Fibroblast of lung (primary cell): Measurements from ENCODE around the gene INVS. TPM values are rescaled to one million over a fixed set of nuclear protein-coding genes. Genes with fewer than 3 reads are reported as not detected.
"Not testable (repeated sequence)": the region's sequence is repeated elsewhere in the genome, so short reads cannot be mapped to it uniquely, and the experiment has no call there.

Source experiments
- DNase-seq, 2 donors: peaks; one replicate each; pipeline versions ENCODE4 v3.0.0 to v3.0.0-alpha.2; 2010; ENCODE audit warnings: low read depth in 2 of 2
- H2AFZ ChIP-seq: 2 replicates; pipeline ENCODE4 v1.5.1; 2012; ENCODE audit warnings: low read length, control low read depth, inconsistent platforms
- H3K27ac ChIP-seq: 2 replicates; pipeline ENCODE4 v1.5.1; 2011; ENCODE audit warnings: low read length, control low read depth; ENCODE audit not compliant: insufficient read depth
- H3K27me3 ChIP-seq: 2 replicates; pipeline ENCODE4 v1.5.1; 2011; ENCODE audit warnings: mild to moderate bottlenecking, low read length; ENCODE audit not compliant: control insufficient read depth, insufficient read depth
- H3K36me3 ChIP-seq: 2 replicates; pipeline ENCODE4 v1.5.1; 2011; ENCODE audit warnings: low read length; ENCODE audit not compliant: control insufficient read depth, insufficient read depth
- H3K4me1 ChIP-seq: 2 replicates; pipeline ENCODE4 v1.5.1; 2011; ENCODE audit warnings: low read length; ENCODE audit not compliant: control insufficient read depth, insufficient read depth; ENCODE audit errors: extremely low read depth
- H3K4me2 ChIP-seq: 2 replicates; pipeline ENCODE4 v1.5.1; 2011; ENCODE audit warnings: low read length, control low read depth; ENCODE audit not compliant: insufficient read depth; ENCODE audit errors: extremely low read depth
- H3K4me3 ChIP-seq, 4 experiments: fragments of 200-600 bp in 1 of 4; sonication (generic) in 1 of 4; replicated peaks in 1 of 4; 2 replicates each; pipeline ENCODE4 v1.5.1; 2011 to 2016; ENCODE audit warnings: low read length in 4 of 4, low read depth in 3 of 4, mild to moderate bottlenecking in 3 of 4, control low read depth in 2 of 4, inconsistent platforms in 1 of 4, mixed read lengths in 1 of 4; ENCODE audit not compliant: insufficient read depth in 1 of 4; ENCODE audit errors: control extremely low read depth in 1 of 4
- H3K79me2 ChIP-seq: 2 replicates; pipeline ENCODE4 v1.5.1; 2012; ENCODE audit warnings: mild to moderate bottlenecking, low read length, inconsistent platforms; ENCODE audit not compliant: control insufficient read depth, insufficient read depth
- H3K9ac ChIP-seq: 2 replicates; pipeline ENCODE4 v1.5.1; 2011; ENCODE audit warnings: mild to moderate bottlenecking, low read length, control low read depth; ENCODE audit not compliant: insufficient read depth
- H3K9me3 ChIP-seq: 2 replicates; pipeline ENCODE4 v1.5.1; 2012; ENCODE audit warnings: low read depth, low read length; ENCODE audit not compliant: control insufficient read depth, insufficient read depth
- H4K20me1 ChIP-seq: 2 replicates; pipeline ENCODE4 v1.5.1; 2011; ENCODE audit warnings: low read length; ENCODE audit not compliant: control insufficient read depth, insufficient read depth; ENCODE audit errors: extremely low read depth
- CTCF ChIP-seq, 2 donors: IDR thresholded peaks in 1 of 2; conservative IDR thresholded peaks in 1 of 2; 1 replicate in 1 of 2; 2 replicates in 1 of 2; pipeline ENCODE4 v1.5.1; 2011 to 2012; ENCODE audit warnings: low read length in 2 of 2, control low read depth in 1 of 2, inconsistent platforms in 1 of 2, low read depth in 1 of 2, mild to moderate bottlenecking in 1 of 2
- EZH2 ChIP-seq: IDR thresholded peaks from 2 replicates; pipeline ENCODE4 v1.5.1; 2012; ENCODE audit warnings: low read length, control low read depth, mild to moderate bottlenecking; ENCODE audit errors: missing control alignments
- polyA plus RNA-seq, 2 donors: library from polyadenylated mRNA; depleted of rRNA in 1 of 2; stranded (reverse) in 1 of 2; unstranded in 1 of 2; fragments of >200 nt; gene quantifications; 2 replicates each; pipeline ENCODE4 v1.2.1, GENCODE V29; 2011 to 2012; ENCODE audit warnings: missing spikeins in 1 of 2
- total RNA-seq: library from RNA; depleted of rRNA; stranded (reverse); fragments of >200 nt; gene quantifications from 2 replicates; pipeline ENCODE4 v1.2.1, GENCODE V29; 2014

INVS gene
- total and polyA plus RNA-seq, 2 donors (not counting 1 experiment from before 2014, with no cell fraction given), result 13.1 to 45.4 TPM

- Histone ChIP-seq H3K36me3 (no peaks in the 10 kb centered on the region), H2AFZ (no peak overlapping the region), H3K27me3 (no peaks in the 10 kb centered on the region), H4K20me1 (peaks cover 2% of the 10 kb centered on the region), H3K9ac (no peak overlapping the region), H3K4me2 (no peak overlapping the region), H3K4me3 (no peak overlapping the region), H3K9me3 (no peaks in the 10 kb centered on the region), H3K4me1 (no peaks in the 10 kb centered on the region), H3K27ac (no peak overlapping the region), H3K79me2 (peaks cover 27% of the 10 kb centered on the region)
- no peak for DNase-seq
- TF ChIP-seq CTCF (conservative IDR thresholded peaks at IDR 0.05 in 1 of 2, IDR thresholded peaks at IDR 0.05 in 1 of 2; ENCODE audit: low read depth in 1 of 2, low read length in 2 of 2), result no peak
- TF ChIP-seq EZH2, result no peak
These were observed 7.0 kb upstream of the INVS start for GRCh38 chr9:100092066-100092465.

GRCh38 chr9:100094411-100094810 lies 4.6 kb upstream of the INVS start:
- H3K9ac ChIP-seq, H4K20me1 ChIP-seq, H2AFZ ChIP-seq, H3K9me3 ChIP-seq, H3K36me3 ChIP-seq, H3K4me1 ChIP-seq, H3K4me3 ChIP-seq, H3K4me2 ChIP-seq, DNase-seq, H3K27me3 ChIP-seq, H3K27ac ChIP-seq: not testable (repeated sequence)
- peaks cover 41% of the 10 kb centered on the region for H3K79me2 ChIP-seq

GRCh38 chr9:100096378-100096916 lies 2.6 kb upstream of the INVS start:
- Histone ChIP-seq H3K4me2 (no peak overlapping the region), H3K36me3 (no peaks in the 10 kb centered on the region), H3K27ac (no peak overlapping the region), H2AFZ (no peak overlapping the region), H3K27me3 (no peaks in the 10 kb centered on the region), H3K79me2 (peaks cover 39% of the 10 kb centered on the region), H3K9ac (no peak overlapping the region), H4K20me1 (peaks cover 4% of the 10 kb centered on the region), H3K4me1 (no peaks in the 10 kb centered on the region), H3K4me3 (no peak overlapping the region), H3K9me3 (no peaks in the 10 kb centered on the region)
- no peak for TF ChIP-seq EZH2
- TF ChIP-seq CTCF (conservative IDR thresholded peaks at IDR 0.05 in 1 of 2, IDR thresholded peaks at IDR 0.05 in 1 of 2; ENCODE audit: low read depth in 1 of 2, low read length in 2 of 2), result no peak
- no peak for DNase-seq
